ENCODE data around the gene BEX3. TPM values are rescaled to one million over a fixed set of nuclear protein-coding genes. Genes with fewer than 3 reads are reported as not detected.

Gene BEX3
- total RNA-seq, 4 donors from 2014 or later: 68.5 to 157 (median 110) TPM

DNA sequence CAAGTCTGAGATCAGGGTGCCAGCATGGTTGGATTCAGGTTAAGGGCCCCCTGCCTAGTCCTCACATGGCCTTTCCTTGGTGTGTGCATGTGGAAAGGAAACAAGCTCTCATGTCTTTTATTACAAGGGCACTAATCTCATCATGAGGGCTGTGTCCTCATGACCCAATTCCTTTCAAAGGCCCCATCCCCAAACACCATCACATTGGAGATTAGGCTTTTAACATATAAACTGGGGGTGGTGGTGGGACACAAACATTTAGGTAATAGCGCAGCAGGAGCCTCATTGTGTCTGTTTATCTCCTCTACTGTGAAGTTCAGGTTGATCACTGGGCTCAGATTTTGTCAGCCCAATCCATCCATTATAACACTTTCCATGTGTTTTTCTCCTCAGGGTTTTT, 41.0 kb downstream of the BEX3 start:
- no peak for DNase-seq (ENCODE audit: low spot score)

DNA sequence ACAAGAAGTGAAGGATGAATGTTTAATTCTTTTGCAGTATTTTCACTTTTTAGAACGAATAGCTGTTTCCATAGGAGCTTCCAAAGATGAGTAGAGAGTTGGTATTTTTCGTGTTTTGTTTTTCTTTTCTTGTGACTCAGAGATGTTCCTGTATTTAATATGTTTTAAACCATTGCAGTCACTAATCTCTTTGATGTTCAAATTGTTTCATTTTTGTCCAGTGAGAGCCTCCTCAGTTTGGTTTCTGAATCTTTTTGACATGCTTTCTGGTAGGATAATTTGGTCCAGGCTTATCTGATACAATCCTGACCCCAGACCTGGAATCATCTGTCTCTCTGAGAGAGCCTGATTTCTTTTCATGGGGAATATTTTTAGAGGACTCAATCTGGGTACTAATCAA, 41.6 kb downstream of the BEX3 start:
- ATAC-seq (ENCODE audit: low FRiP score) (no peak), DNase-seq (ENCODE audit: low spot score) (no peak)
- TF ChIP-seq, protein P1, sequence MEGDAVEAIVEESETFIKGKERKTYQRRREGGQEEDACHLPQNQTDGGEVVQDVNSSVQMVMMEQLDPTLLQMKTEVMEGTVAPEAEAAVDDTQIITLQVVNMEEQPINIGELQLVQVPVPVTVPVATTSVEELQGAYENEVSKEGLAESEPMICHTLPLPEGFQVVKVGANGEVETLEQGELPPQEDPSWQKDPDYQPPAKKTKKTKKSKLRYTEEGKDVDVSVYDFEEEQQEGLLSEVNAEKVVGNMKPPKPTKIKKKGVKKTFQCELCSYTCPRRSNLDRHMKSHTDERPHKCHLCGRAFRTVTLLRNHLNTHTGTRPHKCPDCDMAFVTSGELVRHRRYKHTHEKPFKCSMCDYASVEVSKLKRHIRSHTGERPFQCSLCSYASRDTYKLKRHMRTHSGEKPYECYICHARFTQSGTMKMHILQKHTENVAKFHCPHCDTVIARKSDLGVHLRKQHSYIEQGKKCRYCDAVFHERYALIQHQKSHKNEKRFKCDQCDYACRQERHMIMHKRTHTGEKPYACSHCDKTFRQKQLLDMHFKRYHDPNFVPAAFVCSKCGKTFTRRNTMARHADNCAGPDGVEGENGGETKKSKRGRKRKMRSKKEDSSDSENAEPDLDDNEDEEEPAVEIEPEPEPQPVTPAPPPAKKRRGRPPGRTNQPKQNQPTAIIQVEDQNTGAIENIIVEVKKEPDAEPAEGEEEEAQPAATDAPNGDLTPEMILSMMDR (IDR thresholded peaks at IDR 0.05): no peak

More for the DNA sequence above, 41.0 kb downstream of the BEX3 start:
- no peak for ATAC-seq (ENCODE audit: low FRiP score)
- TF ChIP-seq, protein P1 (IDR thresholded peaks at IDR 0.05): no peak

DNA sequence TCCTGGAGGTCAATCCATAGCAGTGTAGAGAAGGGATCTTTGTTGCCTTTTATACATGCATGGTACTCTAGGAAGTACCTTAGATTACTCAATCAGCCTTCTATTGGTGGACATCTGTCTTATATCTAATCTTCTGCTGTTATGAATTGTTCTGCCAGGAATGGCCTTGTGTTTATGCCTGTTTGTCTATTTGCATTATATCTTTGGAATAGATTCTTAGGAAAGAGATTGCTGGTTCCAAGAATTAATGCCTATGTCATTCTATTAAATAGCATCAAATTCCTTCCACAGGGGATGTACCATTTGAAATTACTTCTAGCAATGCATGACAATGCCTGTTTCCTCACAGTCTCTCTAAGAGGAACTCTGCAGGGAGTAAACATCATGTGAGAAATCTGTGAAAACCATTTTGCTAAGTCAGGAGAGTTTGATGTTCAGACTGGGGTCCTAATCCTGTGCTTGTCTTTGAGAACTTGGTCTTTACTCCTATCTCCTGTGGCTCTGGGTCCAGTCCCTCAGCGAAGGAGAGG, 42.5 kb downstream of the BEX3 start:
- TF ChIP-seq, protein P1 (IDR thresholded peaks at IDR 0.05): no peak
- ATAC-seq (ENCODE audit: low FRiP score) (no peak), DNase-seq (ENCODE audit: low spot score) (no peak)

DNA sequence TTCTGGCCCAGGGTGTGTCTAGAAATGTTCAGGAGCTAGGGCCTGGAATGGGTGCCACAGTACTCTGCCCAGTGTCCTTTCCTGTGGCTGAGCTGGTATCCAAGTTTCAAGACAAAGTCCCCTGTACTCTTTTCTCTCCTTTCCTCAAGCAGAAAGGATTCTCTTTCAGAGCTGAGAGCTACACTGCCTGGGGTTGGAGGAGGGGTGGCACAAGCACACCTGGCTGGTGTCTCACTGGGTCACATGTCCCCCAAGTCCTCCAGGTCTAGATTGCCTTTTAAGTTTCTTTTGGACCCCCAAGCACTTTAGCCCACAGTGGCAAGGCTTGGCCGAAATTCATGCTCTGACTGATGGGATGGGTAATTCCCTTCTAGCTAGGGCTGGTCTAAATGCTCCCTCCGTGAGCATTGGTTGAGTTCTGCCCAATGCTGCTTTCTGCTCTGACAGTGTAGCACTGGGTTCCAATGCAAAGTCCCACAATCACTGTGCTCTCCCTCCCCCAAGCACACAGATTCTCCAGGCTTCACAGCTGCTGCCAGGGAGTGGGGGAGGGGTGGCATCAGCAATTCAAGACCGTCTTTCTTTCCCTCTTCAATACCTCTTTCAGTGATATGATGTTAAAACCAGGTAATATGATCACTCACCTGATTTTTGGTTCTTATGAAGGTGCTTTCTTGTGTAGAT, 47.8 kb downstream of the BEX3 start:
- ATAC-seq (ENCODE audit: low FRiP score) (no peak), DNase-seq (ENCODE audit: low spot score) (no peak)
- TF ChIP-seq, protein P1 (IDR thresholded peaks at IDR 0.05): no peak

Small RNA genes within 50 kb of the gene (small RNA-seq; reads per million reads assigned to genes)
- not detected for gene Z92846.1

Other genes with a start within 250 kb of the BEX3 start
- 10 to 100 TPM; 20.5 to 33.6 (median 29.4) TPM for gene BEX4, start 161.4 kb upstream of the BEX3 start, total RNA-seq
- 10 to 100 TPM; 28.9 to 60.2 (median 49.7) TPM for gene TCEAL8, start 121.4 kb upstream of the BEX3 start, total RNA-seq
- gene TCEAL5, start 99.8 kb upstream of the BEX3 start, total RNA-seq: 1 to 10 TPM in 1 of 4 donors, not detected in 3; 2.9 TPM
- gene BEX2, start 65.5 kb upstream of the BEX3 start, total RNA-seq: 10 to 100 TPM in 2 of 4 donors, 1 to 10 TPM in 1, not detected in 1; 2.8 to 13.1 (median 12.6) TPM
- 10 to 100 TPM in 1 of 4 donors, 1 to 10 TPM in 3; 2.0 to 18.5 (median 6.7) TPM for gene TCEAL7, start 46.3 kb upstream of the BEX3 start, total RNA-seq
- 100 to 1,000 TPM in 1 of 4 donors, 10 to 100 TPM in 3; 55.2 to 129 (median 70.8) TPM for gene TCEAL9, start 20.0 kb upstream of the BEX3 start, total RNA-seq
- gene RAB40A, start 143.0 kb downstream of the BEX3 start, total RNA-seq: 1 to 10 TPM in 1 of 4 donors, under 1 TPM in 2, not detected in 1; 0.19 to 1.3 (median 0.44) TPM
- gene TCEAL4, start 209.0 kb downstream of the BEX3 start, total RNA-seq: 100 to 1,000 TPM in 3 of 4 donors, 10 to 100 TPM in 1; 90.0 to 221 (median 107) TPM
- gene TCEAL3, start 231.4 kb downstream of the BEX3 start, total RNA-seq: 10 to 100 TPM; 23.9 to 41.7 (median 31.2) TPM

Data from omental fat pad (tissue), 4 donors.